ENCODE measurements around the gene TLX3.

Gene TLX3

DNA sequence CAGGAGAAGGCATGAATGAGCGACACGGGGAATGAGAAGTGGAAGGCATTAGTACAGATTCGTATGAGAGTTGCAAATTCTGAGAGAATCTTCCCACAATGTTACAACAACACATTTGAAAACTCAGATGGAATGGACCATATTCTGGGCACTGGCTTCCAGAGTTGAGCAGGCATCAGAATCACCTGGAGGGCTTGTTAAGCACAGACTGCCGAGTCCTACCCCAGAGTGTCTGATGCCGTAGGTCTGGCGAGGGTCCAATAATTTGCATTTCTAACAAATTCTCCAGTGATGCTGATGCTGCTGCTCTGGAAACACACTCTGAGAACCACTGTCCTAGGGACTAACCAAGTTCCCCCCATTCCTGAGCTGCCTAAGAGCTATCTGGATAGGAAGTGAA lies 2.9 kb upstream of the TLX3 start:
- no peak for DNase-seq (ENCODE audit: low read depth in 2 of 2)

GRCh38 chr5:171306781-171307591 lies 2.1 kb upstream of the TLX3 start:
- DNase-seq (ENCODE audit: low read depth in 2 of 2) = no peak

DNA sequence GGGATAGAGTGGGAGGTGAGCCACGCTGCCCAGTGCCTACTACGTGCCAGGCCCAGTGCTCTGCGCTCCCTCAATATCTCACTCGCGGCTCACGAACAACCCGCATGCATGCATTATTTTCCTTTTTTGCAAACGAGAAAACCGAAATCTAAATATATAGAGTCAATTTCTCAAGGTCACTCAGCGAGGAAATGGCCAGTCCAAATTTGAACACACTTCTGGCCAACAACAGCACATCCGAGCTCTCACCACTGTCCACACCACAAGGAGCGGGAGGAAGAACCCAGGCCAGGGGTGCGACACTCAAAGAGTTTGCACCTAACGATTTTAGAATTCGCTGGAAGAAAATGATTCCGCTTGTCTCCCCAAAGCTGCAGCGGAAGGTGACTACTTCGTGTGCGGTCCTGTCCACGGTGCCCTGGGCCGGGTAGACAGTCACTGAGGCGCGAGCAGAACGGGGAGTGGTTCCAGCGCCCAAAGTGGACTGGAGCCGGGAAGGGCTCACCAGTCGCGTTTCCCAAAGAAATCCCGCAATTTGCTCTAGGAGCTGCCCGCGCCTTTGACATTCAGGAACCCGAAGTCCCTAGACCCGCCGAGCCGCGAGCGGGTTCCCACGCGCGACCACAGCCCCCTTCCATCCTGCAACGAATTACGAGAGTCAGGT lies 1.1 kb upstream of the TLX3 start:
- DNase-seq (ENCODE audit: low read depth in 2 of 2) = no peak

GRCh38 chr5:171309276-171310211 lies 496 bp downstream of the TLX3 start:
- no peak for DNase-seq (ENCODE audit: low read depth in 2 of 2)

DNA sequence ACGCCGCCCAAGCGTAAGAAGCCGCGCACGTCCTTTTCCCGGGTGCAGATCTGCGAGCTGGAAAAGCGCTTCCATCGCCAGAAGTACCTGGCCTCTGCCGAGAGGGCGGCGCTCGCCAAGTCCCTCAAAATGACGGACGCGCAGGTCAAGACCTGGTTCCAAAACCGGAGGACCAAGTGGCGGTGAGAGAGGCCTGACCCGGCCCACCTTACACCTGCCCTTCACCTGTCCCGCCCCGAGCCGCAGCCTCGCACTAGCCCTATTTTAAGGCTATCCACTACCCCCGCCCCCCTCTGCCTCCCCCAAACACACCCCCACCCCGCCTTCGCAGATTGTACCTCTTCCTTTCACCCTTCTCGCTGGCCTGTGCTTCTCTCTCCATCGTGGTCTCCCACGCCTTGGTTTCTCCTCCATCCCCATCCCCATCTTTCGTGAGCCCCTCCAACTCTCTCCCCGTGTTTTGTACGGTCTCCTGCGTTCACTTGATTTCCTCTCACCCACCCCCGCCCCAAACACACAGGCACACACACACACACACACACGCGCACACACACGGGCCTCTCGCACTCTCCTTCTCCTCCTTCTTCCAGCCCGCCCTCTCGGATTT lies 1.3 kb downstream of the TLX3 start:
- DNase-seq (ENCODE audit: low read depth in 2 of 2) = no peak

GRCh38 chr5:171310819-171311321 lies 1.8 kb downstream of the TLX3 start:
- no peak for DNase-seq (ENCODE audit: low read depth in 2 of 2)

DNA sequence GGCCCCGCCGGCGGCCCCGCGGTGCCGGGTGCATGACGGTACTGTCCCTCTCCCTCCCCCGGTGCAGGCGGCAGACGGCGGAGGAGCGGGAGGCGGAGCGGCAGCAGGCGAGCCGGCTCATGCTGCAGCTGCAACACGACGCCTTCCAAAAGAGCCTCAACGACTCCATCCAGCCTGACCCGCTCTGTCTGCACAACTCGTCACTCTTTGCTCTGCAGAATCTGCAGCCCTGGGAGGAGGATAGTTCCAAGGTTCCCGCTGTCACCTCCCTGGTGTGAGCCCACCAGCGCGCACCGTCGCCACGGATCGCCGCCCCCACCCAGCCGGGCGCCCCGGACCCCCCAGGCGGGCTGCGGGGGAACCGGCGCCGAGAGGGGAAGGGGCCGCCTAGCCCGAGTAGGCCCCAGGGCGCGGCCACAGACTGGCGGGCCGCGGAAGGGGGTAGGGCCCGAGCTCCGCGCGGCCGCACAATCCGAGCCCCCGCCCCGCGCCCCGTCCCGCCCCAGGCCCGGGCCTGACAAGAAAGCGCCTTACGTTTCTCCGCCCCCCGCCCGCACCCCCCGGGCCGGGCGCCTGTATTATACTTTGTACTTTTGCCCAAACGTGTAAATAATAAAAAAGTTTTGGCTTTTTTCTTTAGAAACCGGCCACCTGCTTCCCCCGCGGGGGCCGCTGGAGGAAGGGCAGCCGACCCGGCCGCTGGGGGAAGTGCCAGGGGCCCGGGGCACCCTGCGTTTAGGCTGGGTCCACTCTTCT lies 2.5 kb downstream of the TLX3 start:
- DNase-seq (ENCODE audit: low read depth in 2 of 2) = no peak

GRCh38 chr5:171312129-171312974 lies 3.3 kb downstream of the TLX3 start:
- no peak for DNase-seq (ENCODE audit: low read depth in 2 of 2)

DNA sequence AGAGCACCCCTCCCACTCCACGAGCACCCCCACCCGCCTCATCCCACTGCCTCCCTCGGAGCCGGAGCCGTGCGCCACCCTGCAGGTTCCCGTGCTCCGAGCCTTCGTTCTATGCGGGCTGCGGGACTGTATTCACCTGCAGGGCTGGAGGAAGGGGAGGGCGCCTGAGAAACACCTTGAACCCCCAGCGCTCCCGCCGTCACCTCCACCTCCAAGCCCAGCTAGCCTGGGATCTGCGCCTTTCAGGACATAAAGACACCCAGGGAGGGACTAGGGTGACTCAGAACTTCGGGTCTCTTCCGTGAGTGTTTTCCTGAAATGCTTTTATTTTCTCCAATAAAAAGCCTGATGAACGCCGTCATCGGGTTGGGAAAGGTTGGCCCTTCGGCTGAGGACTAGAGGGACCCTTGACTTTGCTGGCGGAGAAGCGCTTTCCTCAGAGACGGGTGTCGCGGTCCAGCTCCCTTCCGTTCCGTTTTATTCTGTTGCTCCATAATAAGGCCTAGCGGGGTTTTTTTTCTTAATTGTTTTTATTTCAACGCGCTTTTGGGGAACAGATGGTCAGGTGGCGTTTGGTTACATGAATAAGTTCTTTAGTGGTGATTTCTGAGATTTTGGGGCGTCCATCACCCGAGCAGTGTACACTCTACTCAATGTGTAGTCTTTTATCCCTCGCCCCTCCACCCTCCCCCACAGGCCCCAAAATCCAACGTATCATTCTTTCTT lies 4.6 kb downstream of the TLX3 start:
- DNase-seq (ENCODE audit: low read depth in 2 of 2) = no peak

GRCh38 chr5:171314728-171315385 lies 5.8 kb downstream of the TLX3 start:
- no peak for DNase-seq (ENCODE audit: low read depth in 2 of 2)

DNA sequence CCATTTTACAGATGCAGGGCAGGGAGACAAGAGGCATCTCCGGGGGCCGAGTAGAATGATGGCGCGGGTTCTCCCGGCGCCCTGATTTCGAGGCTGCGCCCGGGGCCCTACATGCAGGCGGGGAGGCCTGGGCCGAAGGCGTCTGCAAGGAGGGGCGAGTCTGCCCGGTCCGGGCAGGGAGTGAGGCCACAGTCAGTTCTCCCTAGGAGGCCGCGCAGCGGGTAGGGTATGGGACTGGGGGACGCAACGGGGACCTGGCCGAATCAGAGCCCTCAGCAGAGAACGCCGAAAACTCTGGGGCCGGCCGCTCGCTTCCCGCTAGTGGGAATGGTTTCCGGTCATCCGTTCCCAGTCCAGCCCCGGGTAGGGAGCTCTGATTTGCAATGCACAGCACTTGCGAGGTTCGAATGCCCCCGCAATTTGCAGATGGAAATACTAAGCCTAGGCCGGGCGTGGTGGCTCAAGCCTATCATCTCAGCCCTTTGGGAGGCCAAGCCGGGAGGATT lies 6.4 kb downstream of the TLX3 start:
- no peak for DNase-seq (ENCODE audit: low read depth in 2 of 2)

- DNase-seq (ENCODE audit: low read depth in 2 of 2) = no peak
Measured at GRCh38 chr5:171315925-171316257, 6.8 kb downstream of the TLX3 start.

DNA sequence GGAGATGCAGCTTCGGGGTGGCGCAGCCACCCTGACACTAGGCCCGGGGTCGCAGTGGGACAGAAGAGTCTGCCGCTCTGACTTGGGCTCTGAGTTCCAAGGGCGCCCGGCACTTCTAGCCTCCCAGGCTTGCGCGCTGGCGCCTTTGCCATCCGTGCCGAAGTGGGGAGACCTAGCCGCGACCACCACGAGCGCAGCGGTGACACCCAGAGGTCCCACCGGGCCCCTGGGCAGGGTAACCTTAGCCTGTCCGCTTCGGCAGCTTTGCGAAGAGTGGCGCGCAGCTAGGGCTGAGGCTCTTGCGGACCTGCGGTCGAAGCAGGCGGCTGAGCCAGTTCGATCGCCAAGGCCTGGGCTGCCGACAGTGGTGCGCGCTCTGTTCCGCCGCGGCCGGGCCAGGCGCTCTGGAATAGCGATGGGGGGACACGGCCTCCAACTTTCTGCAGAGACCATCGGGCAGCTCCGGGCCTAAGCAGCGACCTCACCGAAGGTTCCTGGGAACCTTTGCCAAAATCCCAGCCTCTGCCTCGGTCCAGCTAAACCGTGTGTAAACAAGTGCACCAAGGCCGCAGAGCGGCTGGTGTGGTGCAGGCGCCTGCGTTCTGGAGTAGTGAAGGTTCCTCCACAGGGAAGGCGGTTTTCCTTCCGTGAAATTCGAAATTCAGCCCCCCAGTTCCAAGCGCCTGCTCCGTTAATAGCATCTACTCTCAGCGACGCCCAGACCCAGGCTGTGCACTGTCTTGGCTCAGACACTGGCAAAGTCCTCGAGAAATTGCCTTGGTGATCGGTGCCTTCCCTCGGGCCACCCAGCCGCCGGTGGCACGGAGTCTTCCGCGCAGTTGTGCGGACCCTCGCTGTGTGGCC lies 7.4 kb downstream of the TLX3 start:
- no peak for DNase-seq (ENCODE audit: low read depth in 2 of 2)

DNA sequence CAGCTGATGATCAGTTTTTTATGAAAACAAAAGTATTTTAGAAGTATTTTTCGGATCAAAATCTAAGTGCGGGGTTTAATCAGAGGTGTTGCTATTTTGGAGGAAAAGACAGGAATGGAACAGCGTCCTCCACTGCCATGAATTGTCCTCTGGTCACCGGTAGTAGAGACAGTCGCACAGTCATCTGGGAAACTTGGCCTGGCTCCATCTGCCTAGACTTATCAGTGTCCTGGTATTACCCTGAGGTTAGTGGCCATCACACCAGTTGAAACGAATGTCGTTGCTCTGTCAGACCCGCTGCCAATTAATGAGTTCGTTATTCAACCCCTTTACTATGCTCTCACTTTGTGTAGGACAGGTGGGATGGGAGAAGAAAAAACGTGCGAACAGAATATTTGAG lies 8.2 kb downstream of the TLX3 start:
- no peak for DNase-seq (ENCODE audit: low read depth in 2 of 2)

DNA sequence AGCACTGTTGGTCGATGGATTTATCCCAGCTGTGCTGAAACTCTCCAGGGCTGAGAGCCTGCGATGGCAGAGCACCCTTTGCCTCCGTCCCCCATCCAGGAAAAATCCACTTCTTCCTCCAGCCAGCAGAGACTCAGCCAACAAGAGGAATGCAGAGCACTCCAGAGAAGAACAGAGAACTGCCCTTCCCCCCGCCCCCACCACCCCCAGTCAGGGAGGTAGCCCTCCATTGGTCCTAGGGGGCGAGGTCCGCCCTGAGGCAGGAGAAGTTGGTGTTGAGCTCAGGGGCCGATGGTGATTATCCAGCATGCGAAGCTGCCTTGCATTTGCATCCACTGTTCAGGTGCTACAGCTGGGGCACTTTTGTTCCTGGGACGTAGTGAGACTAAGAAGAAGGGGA lies 9.0 kb downstream of the TLX3 start:
- no peak for DNase-seq (ENCODE audit: low read depth in 2 of 2)

GRCh38 chr5:171321447-171321846 lies 12.4 kb downstream of the TLX3 start:
- DNase-seq (ENCODE audit: low read depth in 2 of 2) = no peak

DNA sequence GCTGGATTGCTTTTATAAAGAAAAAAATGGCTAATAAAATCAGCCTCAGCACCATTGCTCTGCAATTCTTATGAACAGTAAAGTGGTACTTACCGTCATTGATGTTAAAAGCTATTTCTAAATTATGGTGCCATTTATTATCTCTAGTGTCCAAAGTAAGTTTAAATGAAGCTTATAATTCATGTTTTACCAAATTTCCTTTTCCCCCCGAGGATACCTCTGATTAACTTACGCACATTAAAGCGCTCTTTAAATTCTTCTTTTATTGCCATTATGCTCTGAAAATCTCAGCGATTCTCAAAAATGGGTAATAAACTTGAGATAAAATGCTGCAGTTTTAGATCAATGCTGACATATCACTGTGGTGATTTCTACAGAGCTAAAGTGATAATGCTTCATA lies 13.5 kb downstream of the TLX3 start:
- DNase-seq (ENCODE audit: low read depth in 2 of 2) = no peak

DNA sequence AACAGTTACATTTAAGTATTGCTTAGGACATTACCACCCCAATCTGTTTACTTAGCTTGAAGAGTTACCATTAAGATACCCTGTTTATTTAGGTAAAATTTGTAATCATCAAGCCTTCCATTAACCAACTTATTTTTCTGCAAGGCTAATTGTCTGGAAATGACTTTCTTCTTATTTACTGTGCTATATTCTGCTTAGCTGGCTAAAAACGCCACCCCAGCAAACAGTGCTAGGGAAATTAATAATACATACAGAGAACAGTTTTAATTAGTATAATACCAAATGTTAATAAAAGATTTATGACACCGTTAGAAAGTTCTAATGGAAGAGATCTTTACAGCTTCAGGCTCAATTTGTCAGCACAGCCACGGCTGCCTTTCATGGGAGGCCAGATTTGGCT lies 14.0 kb downstream of the TLX3 start:
- no peak for DNase-seq (ENCODE audit: low read depth in 2 of 2)

Measured in activated CD8-positive, alpha-beta memory T cell treated with anti-CD3 and anti-CD28 coated beads for 4 hours (primary cell).